ENCODE data around the gene CPA2. TPM values are rescaled to one million over a fixed set of nuclear protein-coding genes. Genes with fewer than 3 reads are reported as not detected.

CPA2 gene
- polyA plus RNA-seq, 1 of the 3 experiments (the other 2 are of a cell fraction), result 0.03 TPM

DNA sequence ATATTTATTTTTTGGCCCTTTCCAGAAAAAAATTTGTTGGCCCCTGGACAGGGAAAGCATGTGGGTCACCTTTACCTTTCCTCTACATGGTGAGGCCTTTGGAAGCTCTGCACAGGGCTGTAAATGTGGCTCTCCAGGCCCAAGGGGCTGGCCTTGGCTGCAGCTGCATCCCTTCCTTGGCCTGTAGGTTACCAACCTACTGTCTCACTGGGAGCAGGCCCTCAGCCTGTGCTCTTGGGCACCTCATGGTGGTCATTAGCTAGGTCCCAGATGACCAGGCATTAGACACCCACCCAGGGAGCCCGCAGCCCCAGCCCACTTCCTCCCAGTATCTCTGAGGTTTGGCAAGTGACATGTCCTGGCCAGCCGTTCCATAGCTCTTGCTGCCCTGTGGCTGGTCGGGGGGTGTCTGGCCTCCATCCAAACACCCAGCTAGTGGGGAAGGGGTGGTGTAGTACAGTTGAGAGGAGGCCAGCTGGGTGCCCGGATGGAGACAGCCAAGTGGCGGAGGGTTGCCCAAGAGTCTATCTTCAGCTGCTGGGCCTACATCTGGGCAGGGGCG is 70.8 kb downstream of the CPA2 start:
- Histone ChIP-seq H3F3A (replicated peaks; ENCODE audit: insufficient read depth) (no peaks in the 10 kb centered on the region), H3K27me3 (ENCODE audit: insufficient read depth) (no peaks in the 10 kb centered on the region), H3K9ac (no peak overlapping the region), H3K79me2 (ENCODE audit: insufficient read depth) (no peaks in the 10 kb centered on the region), H4K20me1 (ENCODE audit: insufficient read depth) (no peaks in the 10 kb centered on the region), H3K4me3 (ENCODE audit: low read depth in 2 of 2, low read length in 1 of 2) (no peak overlapping the region), H2AFZ (ENCODE audit: low read depth) (no peak overlapping the region), H3K9me3 (no peaks in the 10 kb centered on the region), H3K9me2 (no peaks in the 10 kb centered on the region), H3K27ac (ENCODE audit: low read depth in 2 of 2, low read length in 1 of 2) (no peak overlapping the region), H3K4me2 (no peak overlapping the region), H3K4me1 (ENCODE audit: control insufficient read depth in 1 of 2, insufficient read depth in 2 of 2, low read depth in 1 of 2, low read length in 1 of 2) (no peaks in the 10 kb centered on the region; a peak in 1 of 4 replicates), H3K36me3 (replicated peaks in 1 of 2; ENCODE audit: control insufficient read depth in 1 of 2, insufficient read depth in 2 of 2, low read length in 1 of 2) (no peaks in the 10 kb centered on the region)
- 66% methylated on average over 5 of the region's 6 CpGs for WGBS (ENCODE audit: low lambda C conversion rate)
- CTCF ChIA-PET, result interaction anchor here (0.6 to 2.1 kb wide), 3 partner anchors 10 to 34 kb away, joined by 3 to 8 read pairs (median 3); no protein-coding TSS in a partner anchor
- no peak for DNase-seq
- POLR2A ChIA-PET, result interaction anchor here (1.1 kb wide), 1 partner anchor 132 kb away, joined by 3 read pairs; the partner anchor contains the start of gene TMEM209
- TF ChIP-seq CTCF (IDR thresholded peaks at IDR 0.05) (no peak), POLR2AphosphoS5 (IDR thresholded peaks at IDR 0.05; ENCODE audit: low read depth, low read length) (no peak), ELF1 (IDR thresholded peaks at IDR 0.05) (no peak), NRF1 (IDR thresholded peaks at IDR 0.05; ENCODE audit: low read depth, low read length) (no peak)

DNA sequence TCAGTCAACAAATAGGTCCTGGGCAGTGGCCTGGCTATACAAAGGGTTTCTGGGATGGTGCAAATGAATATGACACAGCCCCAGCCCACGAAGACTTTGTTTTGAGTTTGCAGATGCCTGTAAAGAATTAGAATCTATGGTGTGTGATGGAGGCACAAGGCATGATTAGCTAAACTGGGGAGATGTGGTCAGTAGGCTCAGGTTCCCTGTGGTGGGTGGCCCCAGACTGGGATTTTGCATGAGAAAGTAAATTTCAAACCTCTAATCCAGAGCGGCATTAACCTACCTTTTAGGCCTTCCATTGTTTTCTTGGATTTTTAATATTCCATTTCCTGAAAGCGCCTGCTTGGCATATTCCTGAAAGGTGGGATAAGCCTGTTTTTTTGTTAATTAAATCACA is 71.6 kb downstream of the CPA2 start:
- Histone ChIP-seq H2AFZ (ENCODE audit: low read depth) (no peak overlapping the region), H3K9me3 (no peaks in the 10 kb centered on the region), H3K4me3 (ENCODE audit: low read depth in 2 of 2, low read length in 1 of 2) (no peak overlapping the region), H3F3A (replicated peaks; ENCODE audit: insufficient read depth) (no peaks in the 10 kb centered on the region), H3K27me3 (ENCODE audit: insufficient read depth) (no peaks in the 10 kb centered on the region), H3K9ac (no peak overlapping the region), H4K20me1 (ENCODE audit: insufficient read depth) (no peaks in the 10 kb centered on the region), H3K9me2 (no peaks in the 10 kb centered on the region), H3K36me3 (replicated peaks in 1 of 2; ENCODE audit: control insufficient read depth in 1 of 2, insufficient read depth in 2 of 2, low read length in 1 of 2) (no peaks in the 10 kb centered on the region), H3K79me2 (ENCODE audit: insufficient read depth) (no peaks in the 10 kb centered on the region), H3K4me2 (no peak overlapping the region), H3K27ac (ENCODE audit: low read depth in 2 of 2, low read length in 1 of 2) (no peak overlapping the region), H3K4me1 (ENCODE audit: control insufficient read depth in 1 of 2, insufficient read depth in 2 of 2, low read depth in 1 of 2, low read length in 1 of 2) (no peaks in the 10 kb centered on the region; a peak in 1 of 4 replicates)
- CTCF ChIA-PET, result interaction anchor here (1.7 to 2.1 kb wide), 2 partner anchors 10 to 266 kb away, joined by 4 to 8 read pairs; no protein-coding TSS in a partner anchor
- no peak for DNase-seq
- POLR2A ChIA-PET, result interaction anchor here (1.1 kb wide), 1 partner anchor 133 kb away, joined by 3 read pairs; the partner anchor contains the start of gene TMEM209
- 94% methylated on average over 3 of the region's 3 CpGs for whole genome bisulfite sequencing (ENCODE audit: low lambda C conversion rate)
- TF ChIP-seq ELF1 (IDR thresholded peaks at IDR 0.05), result no peak
- TF ChIP-seq EZH2phosphoT487 (IDR thresholded peaks at IDR 0.05; ENCODE audit: borderline replicate concordance, low read depth), result no peak
- no peak for TF ChIP-seq IRF3 (IDR thresholded peaks at IDR 0.05; ENCODE audit: low read depth, low read length)
- TF ChIP-seq, protein P1, sequence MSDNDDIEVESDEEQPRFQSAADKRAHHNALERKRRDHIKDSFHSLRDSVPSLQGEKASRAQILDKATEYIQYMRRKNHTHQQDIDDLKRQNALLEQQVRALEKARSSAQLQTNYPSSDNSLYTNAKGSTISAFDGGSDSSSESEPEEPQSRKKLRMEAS (IDR thresholded peaks at IDR 0.05; ENCODE audit: low read depth), result no peak
- no peak for TF ChIP-seq FOXM1 (IDR thresholded peaks at IDR 0.05; ENCODE audit: low read depth)
- TF ChIP-seq USF2 (IDR thresholded peaks at IDR 0.05; ENCODE audit: borderline replicate concordance, low read depth, low read length), result no peak

Other genes starting within 250 kb of the CPA2 start
- 36.7 and 41.8 TPM in 2 replicates for gene ZC3HC1, start 215.5 kb upstream of the CPA2 start, polyA plus RNA-seq (2012; rRNA removed)
- 15.9 and 17.8 TPM in 2 replicates for gene KLHDC10, start 196.3 kb upstream of the CPA2 start, polyA plus RNA-seq (2012; rRNA removed)
- gene TMEM209, start 61.5 kb upstream of the CPA2 start, polyA plus RNA-seq (2012; rRNA removed), result 14.9 and 18.2 TPM in 2 replicates
- not detected in 2 replicates for gene SSMEM1, start 59.0 kb upstream of the CPA2 start, polyA plus RNA-seq (2012; rRNA removed)
- gene CPA4, start 26.3 kb downstream of the CPA2 start, polyA plus RNA-seq (2012; rRNA removed), result 176 and 243 TPM in 2 replicates
- gene CPA5, start 78.0 kb downstream of the CPA2 start, polyA plus RNA-seq (2012; rRNA removed), result 0.86 and 1.3 TPM in 2 replicates
- 0.05 and 0.24 TPM in 2 replicates for gene CPA1, start 113.6 kb downstream of the CPA2 start, polyA plus RNA-seq (2012; rRNA removed)
- gene CEP41, start 174.2 kb downstream of the CPA2 start, polyA plus RNA-seq (2012; rRNA removed), result 20.9 and 25.8 TPM in 2 replicates
- 36.7 and 49.9 TPM in 2 replicates for gene MEST, start 225.2 kb downstream of the CPA2 start, polyA plus RNA-seq (2012; rRNA removed)